Nephron progenitor cell (in vitro differentiated cells): ENCODE measurements around the gene FAM241B.

Experiments used
- DNase-seq: peaks from one replicate; pipeline ENCODE4 v3.0.0; 2021
- H3K27ac Mint-ChIP-seq: 2 replicates; pipeline ENCODE4 v1.8.0; 2021; ENCODE audit warnings: mild to moderate bottlenecking, moderate library complexity, mixed read lengths
- H3K27me3 Mint-ChIP-seq: 2 replicates; pipeline ENCODE4 v1.8.0; 2021; ENCODE audit warnings: mild to moderate bottlenecking, low read depth, mixed read lengths; ENCODE audit not compliant: poor library complexity
- H3K36me3 Mint-ChIP-seq: 2 replicates; pipeline ENCODE4 v1.8.0; 2021; ENCODE audit warnings: low read depth, mixed read lengths
- H3K4me1 Mint-ChIP-seq: 2 replicates; pipeline ENCODE4 v1.8.0; 2021; ENCODE audit warnings: mixed read lengths
- H3K4me3 Mint-ChIP-seq: 2 replicates; pipeline ENCODE4 v1.8.0; 2021; ENCODE audit warnings: mild to moderate bottlenecking, moderate library complexity, mixed read lengths
- H3K9me3 Mint-ChIP-seq: 2 replicates; pipeline ENCODE4 v1.8.0; 2021; ENCODE audit warnings: mild to moderate bottlenecking, moderate library complexity, mixed read lengths
- TF ChIP-seq, protein P1 (sequence below): fragments of 200-600 bp; sonication (generic); IDR thresholded peaks from 2 replicates; pipeline ENCODE4 v1.5.0; 2021; ENCODE audit warnings: antibody characterized with exemption

Gene FAM241B

DNA sequence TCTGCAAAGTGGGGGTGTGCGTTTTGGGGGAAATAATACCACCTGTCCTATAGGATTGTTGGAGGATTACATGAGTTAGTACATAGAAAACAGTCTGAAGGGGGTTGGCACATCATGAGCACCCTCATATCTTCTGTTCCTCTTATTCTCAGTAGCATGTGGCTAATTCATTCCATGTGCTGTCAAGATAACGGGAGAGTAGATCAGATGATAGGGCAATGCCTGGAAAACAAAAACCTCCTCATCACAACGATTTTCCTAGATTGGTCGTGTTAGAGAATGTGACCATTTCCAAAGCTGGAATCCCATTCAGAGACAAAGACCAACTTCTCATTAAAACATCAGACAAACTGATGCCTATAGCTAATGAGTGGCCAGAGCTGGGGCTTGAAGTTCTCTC is 50.6 kb downstream of the FAM241B start:
- H3K36me3 Mint-ChIP-seq = no peaks in the 10 kb centered on the region
- no peak overlapping the region for H3K4me3 Mint-ChIP-seq
- H3K9me3 Mint-ChIP-seq = no peaks in the 10 kb centered on the region
- peaks cover 18% of the 10 kb centered on the region for H3K27me3 Mint-ChIP-seq
- no peak for DNase-seq
- peaks cover 62% of the 10 kb centered on the region for H3K4me1 Mint-ChIP-seq
- TF ChIP-seq, protein P1, sequence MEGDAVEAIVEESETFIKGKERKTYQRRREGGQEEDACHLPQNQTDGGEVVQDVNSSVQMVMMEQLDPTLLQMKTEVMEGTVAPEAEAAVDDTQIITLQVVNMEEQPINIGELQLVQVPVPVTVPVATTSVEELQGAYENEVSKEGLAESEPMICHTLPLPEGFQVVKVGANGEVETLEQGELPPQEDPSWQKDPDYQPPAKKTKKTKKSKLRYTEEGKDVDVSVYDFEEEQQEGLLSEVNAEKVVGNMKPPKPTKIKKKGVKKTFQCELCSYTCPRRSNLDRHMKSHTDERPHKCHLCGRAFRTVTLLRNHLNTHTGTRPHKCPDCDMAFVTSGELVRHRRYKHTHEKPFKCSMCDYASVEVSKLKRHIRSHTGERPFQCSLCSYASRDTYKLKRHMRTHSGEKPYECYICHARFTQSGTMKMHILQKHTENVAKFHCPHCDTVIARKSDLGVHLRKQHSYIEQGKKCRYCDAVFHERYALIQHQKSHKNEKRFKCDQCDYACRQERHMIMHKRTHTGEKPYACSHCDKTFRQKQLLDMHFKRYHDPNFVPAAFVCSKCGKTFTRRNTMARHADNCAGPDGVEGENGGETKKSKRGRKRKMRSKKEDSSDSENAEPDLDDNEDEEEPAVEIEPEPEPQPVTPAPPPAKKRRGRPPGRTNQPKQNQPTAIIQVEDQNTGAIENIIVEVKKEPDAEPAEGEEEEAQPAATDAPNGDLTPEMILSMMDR = no peak
- no peak overlapping the region for H3K27ac Mint-ChIP-seq

GRCh38 chr10:69681436-69681835 is 51.4 kb downstream of the FAM241B start:
- H3K4me1 Mint-ChIP-seq = peaks cover 70% of the 10 kb centered on the region
- TF ChIP-seq, protein P1 = no peak
- H3K27me3 Mint-ChIP-seq = peaks cover 15% of the 10 kb centered on the region
- no peak for DNase-seq
- H3K9me3 Mint-ChIP-seq = no peaks in the 10 kb centered on the region
- no peaks in the 10 kb centered on the region for H3K36me3 Mint-ChIP-seq
- no peak overlapping the region for H3K27ac Mint-ChIP-seq
- no peak overlapping the region for H3K4me3 Mint-ChIP-seq

DNA sequence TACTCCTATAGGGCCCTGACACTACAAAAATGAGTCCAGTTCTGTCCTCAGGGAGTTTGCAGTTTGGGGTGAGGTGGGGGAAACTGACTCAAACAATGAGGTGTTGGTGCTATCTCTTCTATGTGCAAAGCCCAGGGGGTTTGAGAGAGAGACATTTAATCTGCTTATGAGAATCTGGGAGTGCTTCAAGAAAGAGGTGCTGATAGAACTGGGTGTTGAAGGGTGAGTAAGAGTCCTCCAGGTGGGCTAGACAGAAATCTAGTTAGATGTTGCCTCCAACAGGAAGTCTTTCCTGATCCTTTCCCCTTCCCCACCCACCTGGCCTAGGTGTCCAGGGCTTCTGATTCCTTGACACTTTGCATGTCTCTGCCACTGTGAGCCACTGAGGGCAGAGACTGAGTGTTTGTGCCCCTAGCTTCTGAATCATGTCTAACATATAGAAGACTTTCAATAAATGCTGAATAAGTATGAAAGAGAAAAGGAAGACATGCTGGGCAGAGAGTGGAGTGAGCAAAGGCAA is 53.0 kb downstream of the FAM241B start:
- H3K4me1 Mint-ChIP-seq = peaks cover 79% of the 10 kb centered on the region
- H3K36me3 Mint-ChIP-seq = no peaks in the 10 kb centered on the region
- H3K27ac Mint-ChIP-seq = peak overlapping the region; percentile 67
- TF ChIP-seq, protein P1 = no peak
- peaks cover 18% of the 10 kb centered on the region for H3K27me3 Mint-ChIP-seq
- H3K4me3 Mint-ChIP-seq = no peak overlapping the region
- DNase-seq = no peak
- H3K9me3 Mint-ChIP-seq = no peaks in the 10 kb centered on the region
